Erythroblast (primary cell): ENCODE measurements around the gene FOXP1.

Experiments used
- GATA1 ChIP-seq: IDR thresholded peaks from 2 replicates; pipeline ENCODE4 v1.6.1; 2011; ENCODE audit warnings: low read depth, mild to moderate bottlenecking, control low read depth, low read length, moderate library complexity
- POLR2A ChIP-seq: IDR thresholded peaks from 2 replicates; pipeline ENCODE4 v1.6.1; 2011; ENCODE audit warnings: mild to moderate bottlenecking, low read length

- no peak for TF ChIP-seq POLR2A
- TF ChIP-seq GATA1, result no peak
Observed at GRCh38 chr3:71067977-71068654, 515.4 kb downstream of the FOXP1 start.
